Measurements from ENCODE around the gene MYL10.

MYL10 gene

DNA sequence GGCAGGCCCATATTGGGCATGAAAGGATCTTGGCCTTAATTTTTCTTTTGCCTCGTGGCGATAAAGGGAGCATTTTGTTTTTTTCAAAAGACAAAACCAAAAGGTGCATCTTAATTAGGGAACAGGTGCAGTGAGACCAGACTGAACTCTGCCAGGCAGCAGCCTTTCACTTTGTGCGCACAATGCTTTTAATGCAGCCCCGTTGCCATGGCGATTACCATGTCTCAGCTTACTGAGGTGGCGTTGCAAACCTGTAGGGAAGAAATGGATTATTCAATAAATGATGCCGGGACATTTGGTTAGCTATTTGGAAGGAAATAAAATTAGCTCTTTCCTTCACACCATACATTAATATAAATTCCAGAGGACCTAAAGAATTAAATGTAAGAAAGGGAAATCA, 61.9 kb downstream of the MYL10 start:
- DNase-seq (ENCODE audit: low read depth in 2 of 2) = no peak

DNA sequence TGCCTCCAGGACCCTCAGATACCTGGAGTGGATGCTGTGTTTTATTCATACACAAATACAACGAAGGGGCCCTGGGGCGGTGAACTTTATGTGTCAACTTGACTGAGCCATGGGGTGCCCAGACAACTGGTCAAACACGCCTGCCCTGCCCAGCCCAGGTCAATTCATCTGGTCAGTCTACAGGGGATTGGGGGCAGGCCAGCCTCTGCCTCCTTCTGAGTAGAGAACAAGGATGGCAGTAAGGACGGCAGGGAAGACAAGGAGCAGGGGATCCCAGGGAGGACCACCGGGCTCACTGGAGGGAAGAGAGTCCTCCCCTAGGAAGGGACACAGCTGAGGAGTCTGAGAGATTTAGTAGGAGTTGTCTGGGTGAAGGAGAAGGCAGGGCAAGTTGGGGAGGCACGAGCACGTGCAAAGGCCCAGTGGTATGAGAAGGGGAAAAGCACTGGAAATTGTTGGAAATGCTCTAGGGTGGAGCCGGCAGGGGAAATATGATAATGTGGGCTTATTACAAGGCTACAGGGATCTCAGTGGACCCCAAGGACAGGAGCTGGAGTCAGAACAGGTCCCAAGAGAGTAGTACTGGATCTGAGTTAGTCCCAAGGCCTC, 63.4 kb downstream of the MYL10 start:
- DNase-seq (ENCODE audit: low read depth in 2 of 2) = no peak

DNA sequence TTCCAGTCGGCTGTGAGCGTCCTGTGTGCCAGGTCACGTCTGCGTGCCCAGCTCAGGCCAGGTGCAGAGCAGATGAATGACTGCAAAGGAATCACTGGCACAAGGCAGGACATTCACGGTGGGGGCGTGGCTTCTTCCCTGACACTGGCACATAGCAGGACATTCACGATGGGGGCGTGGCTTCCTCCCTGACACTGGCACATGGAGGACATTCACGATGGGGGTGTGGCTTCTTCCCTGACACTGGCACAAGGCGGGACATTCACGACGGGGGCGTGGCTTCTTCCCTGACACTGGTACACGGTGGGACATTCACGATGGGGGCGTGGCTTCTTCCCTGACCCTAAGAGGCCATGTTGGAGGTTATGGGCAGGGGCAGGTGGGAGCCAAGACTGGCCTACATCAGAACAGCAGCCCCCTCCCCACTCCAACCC, 64.3 kb downstream of the MYL10 start:
- DNase-seq (ENCODE audit: low read depth in 2 of 2) = no peak

DNA sequence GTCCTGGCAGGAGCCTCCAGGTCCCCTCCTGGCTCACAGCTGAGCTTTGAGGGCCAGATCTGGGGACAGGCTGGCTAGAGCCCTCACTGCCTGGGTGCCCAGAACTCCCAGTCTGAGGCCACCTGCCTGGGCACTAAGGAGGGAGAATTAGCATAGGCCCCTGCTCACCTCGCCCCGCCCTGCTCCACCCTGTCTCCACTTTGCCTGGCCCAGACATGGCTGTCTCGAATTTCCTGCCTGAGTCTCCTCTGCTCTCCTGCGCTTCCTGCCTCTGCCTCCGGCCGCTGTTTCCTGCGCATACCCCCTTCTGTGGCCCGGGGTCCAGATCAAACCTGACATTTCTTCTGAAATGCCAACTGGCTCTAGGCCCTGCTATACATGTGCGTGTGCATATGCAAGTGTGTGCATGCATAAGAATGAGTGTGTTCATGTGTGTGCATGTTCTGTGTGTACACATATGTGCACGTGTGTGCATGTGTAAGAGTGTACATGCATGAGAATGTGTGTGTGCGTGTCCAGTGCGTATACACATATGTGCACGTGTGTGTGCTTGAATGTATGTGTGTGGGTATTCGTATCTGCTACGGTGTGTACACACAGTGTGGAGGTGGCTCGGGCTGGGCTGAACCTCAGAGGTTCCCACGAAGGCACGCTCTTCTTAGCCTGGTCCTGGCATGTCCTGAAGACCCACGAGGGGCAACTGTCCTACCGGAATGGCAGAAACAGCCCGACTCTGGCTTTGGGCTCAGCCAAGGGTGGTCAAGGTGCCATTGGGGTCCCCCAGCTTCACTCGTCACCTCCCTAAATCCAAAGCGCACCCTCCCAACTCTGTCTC, 64.9 kb downstream of the MYL10 start:
- DNase-seq (ENCODE audit: low read depth in 2 of 2) = no peak

Data from stimulated activated CD8-positive, alpha-beta memory T cell treated with anti-CD3 and anti-CD28 coated beads, Interleukin-15, amount 100 ng/mL, for 4 hours (primary cell).